ENCODE results near the gene CLMN.

CLMN gene

GRCh38 chr14:95137804-95138167 lies 181.9 kb downstream of the CLMN start:
- no peak overlapping the region for H3K4me3 ChIP-seq (ENCODE audit: low read depth, low read length)
- no peak for DNase-seq
- peaks cover 25% of the 10 kb centered on the region for H3K36me3 ChIP-seq
- H3K9me3 ChIP-seq (ENCODE audit: severe bottlenecking): no peaks in the 10 kb centered on the region
- no peak overlapping the region for H3K27ac ChIP-seq
- TF ChIP-seq CTCF (IDR thresholded peaks at IDR 0.05; ENCODE audit: low read depth, low read length): no peak
- no peaks in the 10 kb centered on the region for H3K27me3 ChIP-seq (ENCODE audit: insufficient read depth, low read depth, severe bottlenecking)

GRCh38 chr14:95137164-95137803 lies 182.4 kb downstream of the CLMN start:
- no peak for DNase-seq
- TF ChIP-seq CTCF (IDR thresholded peaks at IDR 0.05; ENCODE audit: low read depth, low read length): no peak
- Histone ChIP-seq H3K27ac (no peak overlapping the region), H3K9me3 (ENCODE audit: severe bottlenecking) (no peaks in the 10 kb centered on the region), H3K27me3 (ENCODE audit: insufficient read depth, low read depth, severe bottlenecking) (no peaks in the 10 kb centered on the region), H3K4me3 (ENCODE audit: low read depth, low read length) (no peak overlapping the region), H3K36me3 (peaks cover 30% of the 10 kb centered on the region)

- H3K9me3 ChIP-seq (ENCODE audit: severe bottlenecking): no peaks in the 10 kb centered on the region
- H3K36me3 ChIP-seq: peaks cover 36% of the 10 kb centered on the region
- H3K27me3 ChIP-seq (ENCODE audit: insufficient read depth, low read depth, severe bottlenecking): no peaks in the 10 kb centered on the region
- no peak overlapping the region for H3K27ac ChIP-seq
- TF ChIP-seq CTCF (IDR thresholded peaks at IDR 0.05; ENCODE audit: low read depth, low read length): no peak
- H3K4me3 ChIP-seq (ENCODE audit: low read depth, low read length): no peak overlapping the region
- DNase-seq: no peak
Measured at GRCh38 chr14:95136631-95137030, 183.1 kb downstream of the CLMN start.

GRCh38 chr14:95134304-95134933 lies 185.3 kb downstream of the CLMN start:
- no peak overlapping the region for H3K4me3 ChIP-seq (ENCODE audit: low read depth, low read length)
- H3K27ac ChIP-seq: no peak overlapping the region
- H3K36me3 ChIP-seq: peaks cover 52% of the 10 kb centered on the region
- TF ChIP-seq CTCF (IDR thresholded peaks at IDR 0.05; ENCODE audit: low read depth, low read length): no peak
- DNase-seq: no peak
- H3K9me3 ChIP-seq (ENCODE audit: severe bottlenecking): no peaks in the 10 kb centered on the region
- no peaks in the 10 kb centered on the region for H3K27me3 ChIP-seq (ENCODE audit: insufficient read depth, low read depth, severe bottlenecking)

GRCh38 chr14:95133282-95133681 lies 186.4 kb downstream of the CLMN start:
- DNase-seq: no peak
- TF ChIP-seq CTCF (IDR thresholded peaks at IDR 0.05; ENCODE audit: low read depth, low read length): no peak
- Histone ChIP-seq H3K36me3 (peaks cover 59% of the 10 kb centered on the region), H3K4me3 (ENCODE audit: low read depth, low read length) (no peak overlapping the region), H3K27me3 (ENCODE audit: insufficient read depth, low read depth, severe bottlenecking) (no peaks in the 10 kb centered on the region), H3K9me3 (ENCODE audit: severe bottlenecking) (no peaks in the 10 kb centered on the region), H3K27ac (no peak overlapping the region)

GRCh38 chr14:95132760-95133159 lies 186.9 kb downstream of the CLMN start:
- Histone ChIP-seq H3K27ac (no peak overlapping the region), H3K4me3 (ENCODE audit: low read depth, low read length) (no peak overlapping the region), H3K9me3 (ENCODE audit: severe bottlenecking) (no peaks in the 10 kb centered on the region), H3K27me3 (ENCODE audit: insufficient read depth, low read depth, severe bottlenecking) (no peaks in the 10 kb centered on the region), H3K36me3 (peaks cover 59% of the 10 kb centered on the region)
- no peak for DNase-seq
- no peak for TF ChIP-seq CTCF (IDR thresholded peaks at IDR 0.05; ENCODE audit: low read depth, low read length)

Measured in WERI-Rb-1 (cell line).